Posterior cingulate gyrus (tissue), 11 donors: ENCODE results near the gene GADD45GIP1.
A peak's percentile ranks its signal among the peaks of the same experiment; 100 is the strongest.
"Not testable (repeated sequence)": the region's sequence is repeated elsewhere in the genome, so short reads cannot be mapped to it uniquely, and the experiment has no call there.

Experiments
- DNase-seq, 10 donors: peaks; one replicate each; pipeline versions ENCODE4 v3.0.0 to v3.0.0-alpha.2; 2020 to 2021; ENCODE audit warnings: mixed read lengths in 3 of 10
- intact Hi-C: fragments of 100-400 bp; cut with DNase I; formaldehyde crosslinking; loops from one replicate; pipeline ENCODE4 v1.15.1; 2023

The GADD45GIP1 gene

DNA sequence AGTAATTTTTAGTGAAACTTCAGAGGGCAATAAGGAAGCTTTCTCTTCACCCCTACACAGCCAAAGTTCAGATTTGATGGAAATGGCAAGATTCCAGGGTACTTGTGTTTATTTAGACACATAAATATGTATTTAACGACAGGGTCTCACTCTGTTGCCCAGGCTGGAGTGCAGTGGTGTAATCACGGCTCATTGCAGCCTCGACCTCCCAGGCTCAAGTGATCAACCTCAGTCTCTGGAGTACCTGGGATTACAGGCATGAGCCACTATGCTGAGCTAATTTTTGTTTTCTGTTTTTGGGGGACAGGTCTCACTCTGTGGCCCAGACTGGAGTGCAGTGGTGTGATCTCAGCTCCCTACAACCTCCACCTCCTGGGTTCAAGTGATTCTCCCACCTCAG, 36.0 kb downstream of the GADD45GIP1 start:
- intact Hi-C loops: no loop called here
- no peak for DNase-seq

DNA sequence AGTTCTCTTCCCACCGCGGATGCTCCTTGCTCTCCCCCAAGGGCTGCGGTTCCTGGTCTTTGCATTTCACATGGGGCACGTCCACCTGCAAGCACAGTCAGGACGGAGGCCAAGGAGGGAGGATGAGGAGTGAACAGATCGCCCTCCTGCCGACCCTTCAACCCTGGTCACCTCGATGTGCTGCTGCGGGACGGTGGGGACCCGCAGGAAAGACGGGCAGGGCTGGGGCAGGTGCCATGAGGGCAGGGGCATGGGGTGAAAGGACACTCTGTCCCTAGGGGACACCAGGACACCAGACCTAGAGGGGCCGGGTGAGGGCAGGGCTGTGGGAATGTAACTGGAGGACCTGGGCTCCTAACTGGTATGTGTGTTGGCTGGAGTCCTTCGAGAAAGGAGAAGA, 38.8 kb downstream of the GADD45GIP1 start:
- no peak for DNase-seq
- intact Hi-C loops: no loop called here

DNA sequence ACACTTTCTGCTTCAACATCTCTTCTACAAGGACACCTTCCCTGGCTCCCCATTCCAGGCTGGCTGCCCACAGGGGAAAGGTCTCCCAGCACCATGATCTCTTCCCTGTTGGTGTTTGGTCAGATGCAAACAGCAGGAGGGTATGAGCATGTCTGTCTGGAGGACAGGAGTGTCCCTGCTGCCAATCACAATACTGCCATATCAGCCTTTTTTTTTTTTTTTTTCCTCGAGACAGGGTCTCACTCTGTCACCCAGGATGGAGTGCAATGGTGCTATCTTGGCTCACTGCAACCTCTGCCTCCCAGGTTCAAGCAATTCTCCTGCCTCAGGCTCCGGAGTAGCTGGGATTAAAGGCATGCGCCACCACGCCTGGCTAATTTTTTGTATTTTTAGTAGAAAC, 41.2 kb downstream of the GADD45GIP1 start:
- DNase-seq, intact Hi-C loops: not testable (repeated sequence)

DNA sequence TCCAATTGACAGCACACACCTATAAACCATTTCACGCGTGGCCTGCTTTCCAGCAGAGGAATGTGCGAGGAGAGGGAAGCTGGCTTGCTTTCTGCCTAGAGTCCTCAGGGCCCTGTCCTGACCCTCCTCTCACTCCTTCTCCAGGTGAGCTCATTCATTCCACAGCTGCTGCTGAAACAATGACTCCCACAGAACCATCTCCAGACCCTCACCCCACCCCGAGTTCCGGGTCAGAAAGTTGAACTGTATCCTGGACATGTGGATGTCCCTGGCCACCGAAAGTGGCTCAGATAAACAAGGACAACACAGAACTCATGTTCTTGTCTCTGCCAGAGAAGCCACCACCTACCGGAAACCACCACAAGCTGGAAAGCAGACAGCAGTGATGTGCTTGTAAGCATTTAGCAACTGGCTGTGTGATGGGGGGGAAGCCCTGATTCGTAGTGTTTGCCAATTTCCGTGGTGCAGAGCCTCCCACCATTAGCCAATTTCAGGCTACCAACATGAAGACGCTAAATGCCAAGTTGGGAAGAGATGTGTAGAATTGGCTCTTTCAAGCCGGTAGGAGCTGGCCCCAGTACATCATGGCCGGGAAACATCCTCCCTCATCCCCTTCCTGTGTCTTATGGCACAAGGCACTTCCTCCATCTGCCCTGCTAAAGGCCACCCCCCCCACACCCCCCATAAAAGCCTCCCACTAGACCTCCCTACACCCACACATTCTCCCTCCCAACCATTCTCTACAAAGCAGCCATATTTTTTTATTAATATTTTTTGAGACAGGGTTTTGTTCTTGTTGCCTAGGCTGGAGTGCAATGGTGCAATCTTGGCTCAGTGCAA, 43.0 kb downstream of the GADD45GIP1 start:
- DNase-seq: peak in 2 of 10 donors; percentile 21 to 25

DNA sequence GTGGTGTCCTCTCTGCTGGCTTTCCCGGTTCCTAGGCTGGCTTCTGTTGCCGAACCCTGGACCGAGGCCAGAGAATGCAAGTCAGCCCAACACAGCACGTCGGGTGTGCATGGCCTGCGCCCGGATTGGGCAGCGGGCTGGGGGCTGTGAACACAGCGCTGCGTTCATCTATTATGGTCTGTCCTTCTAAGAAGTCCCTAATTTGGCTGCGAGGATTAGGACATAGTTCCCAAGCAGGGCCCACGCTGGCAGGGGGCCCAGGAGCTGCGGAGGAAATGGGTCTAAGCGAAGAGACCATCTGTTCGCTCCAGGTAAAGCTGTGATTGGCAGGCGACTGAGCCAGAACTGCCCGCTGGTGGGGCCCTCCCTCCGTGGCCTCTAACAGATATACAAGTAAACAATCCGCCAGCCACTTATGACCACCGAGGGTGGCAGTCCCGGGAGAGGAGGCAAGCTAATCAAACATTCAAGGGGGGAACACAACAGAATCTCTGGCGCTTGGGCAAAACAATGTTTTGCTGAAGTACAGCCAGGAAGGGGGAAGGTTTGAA, 43.9 kb downstream of the GADD45GIP1 start:
- peak; percentile 49 to 96 (median 79) for DNase-seq
- intact Hi-C loops: no loop called here

More for the DNA sequence above, 43.0 kb downstream of the GADD45GIP1 start:
- intact Hi-C loops: no loop called here

DNA sequence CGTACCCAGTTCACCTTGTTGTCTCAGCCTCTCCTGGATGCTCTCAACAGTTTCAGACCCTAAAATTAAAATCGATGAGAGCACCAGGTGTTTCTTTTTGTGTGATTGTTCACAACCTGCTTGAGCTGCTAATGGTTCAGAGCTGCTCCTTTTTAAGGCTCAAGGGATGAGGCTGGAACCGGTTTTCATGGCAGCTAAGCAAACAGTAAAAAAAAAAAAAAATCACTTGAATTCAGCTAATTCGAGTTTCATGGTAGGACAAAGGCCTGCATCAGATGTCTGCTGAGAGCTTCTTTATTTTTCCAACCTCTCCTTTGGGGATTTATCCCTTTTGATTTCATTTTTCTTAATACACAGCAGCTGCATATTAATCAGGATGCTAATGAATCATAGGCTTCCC, 44.5 kb downstream of the GADD45GIP1 start:
- no peak for DNase-seq
- intact Hi-C loops: no loop called here

DNA sequence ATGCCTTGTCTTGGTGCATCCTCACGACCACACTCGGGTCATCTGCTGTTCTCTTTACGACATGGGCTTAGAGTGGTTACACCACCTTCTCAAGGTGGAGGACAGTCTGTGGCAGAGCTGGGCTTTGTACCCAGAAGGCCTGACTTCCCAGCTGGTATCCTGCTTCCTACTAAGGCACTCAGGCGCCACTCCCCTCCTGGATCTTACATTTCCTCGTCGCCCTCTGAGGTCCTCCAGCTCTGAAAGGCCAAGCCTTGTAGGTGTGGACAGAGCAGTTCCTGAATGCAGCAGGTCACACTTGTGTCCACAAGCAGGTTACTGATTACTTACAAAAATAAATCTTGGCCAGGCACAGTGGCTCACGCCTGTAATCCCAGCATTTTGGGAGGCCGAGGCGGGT, 49.9 kb downstream of the GADD45GIP1 start:
- no peak for DNase-seq
- intact Hi-C loops: no loop called here
